Ovary (tissue), 9 donors: ENCODE results near the gene MAST4. TPM values are rescaled to one million over a fixed set of nuclear protein-coding genes. Genes with fewer than 3 reads are reported as not detected.

Source experiments
- DNase-seq, 5 donors: peaks; one replicate each; pipeline ENCODE4 v3.0.0-alpha.2; 2019 to 2020
- H3K27ac ChIP-seq, 2 donors: fragments of 200-600 bp; one replicate each; pipeline versions ENCODE4 v1.5.1 to v1.8.0; 2019 to 2022
- H3K27me3 ChIP-seq: fragments of 200-600 bp; one replicate; pipeline ENCODE4 v1.8.0; 2022
- H3K36me3 ChIP-seq: fragments of 200-600 bp; sonication (generic); one replicate; pipeline ENCODE4 v1.5.1; 2019
- H3K4me1 ChIP-seq: one replicate; pipeline ENCODE4 v1.8.1; 2013; ENCODE audit warnings: mild to moderate bottlenecking, moderate library complexity; ENCODE audit not compliant: insufficient read depth
- H3K4me3 ChIP-seq: fragments of 200-600 bp; sonication (generic); one replicate; pipeline ENCODE4 v1.5.1; 2017
- H3K9me3 ChIP-seq, 2 donors: fragments of 200-600 bp in 1 of 2; sonication (generic) in 1 of 2; one replicate each; pipeline versions ENCODE4 v1.5.1 to v1.8.1; 2013 to 2019; ENCODE audit warnings: mild to moderate bottlenecking in 1 of 2, moderate library complexity in 1 of 2
- EP300 ChIP-seq: sonication (generic); formaldehyde crosslinking; IDR thresholded peaks from one replicate; pipeline ENCODE4 v1.6.1; 2017; ENCODE audit warnings: antibody characterized with exemption
- POLR2A ChIP-seq: fragments of 450-650 bp; IDR thresholded peaks from one replicate; pipeline ENCODE4 v1.6.1; 2017; ENCODE audit warnings: antibody characterized with exemption, mild to moderate bottlenecking, moderate library complexity
- WGBS, 3 donors: extraction: QIAGEN DNeasy Blood & Tissue Kit in 1 of 3; methylation state at CpG; one replicate each; pipeline versions ENCODE4 v1.1.5 to v1.1.7; 2013 to 2017; 5-methylcytosine and 5-hydroxymethylcytosine counted together
- intact Hi-C, 4 donors: fragments of 100-400 bp; cut with DNase I; formaldehyde crosslinking; loops; one replicate each; pipeline versions ENCODE4 v1.11.0 to v1.15.1; 2022 to 2023
- polyA plus RNA-seq, 2 donors: library from polyadenylated mRNA; stranded (reverse); fragments of 200-250 nt in 1 of 2; fragments of 350-450 nt in 1 of 2; fragmentation: Illumina TruSeq in 1 of 2; extraction: RNeasy Lipid Tissue Mini Kit (QIAGEN cat#74804) in 1 of 2; gene quantifications; one replicate each; pipeline ENCODE4 v1.2.3, GENCODE V29; 2013 to 2014
- total RNA-seq, 7 donors: library from RNA; depleted of rRNA in 2 of 7; stranded (reverse); fragments of >200 nt in 2 of 7; fragmentation: NEBNext Ultra II Directional in 3 of 7; extraction: Animal tissue kit (Norgen Biotek cat#: 25700) in 3 of 7; gene quantifications; one replicate each; pipeline versions ENCODE4 v1.1.0 to v1.2.4, GENCODE V29; 2016 to 2023
- TF ChIP-seq, protein P1 (sequence below), 3 donors: fragments of 450-650 bp in 2 of 3; fragments of 200-600 bp in 1 of 3; IDR thresholded peaks; one replicate each; pipeline versions ENCODE4 v1.5.1 to v1.8.0; 2016 to 2022; ENCODE audit warnings: antibody characterized with exemption in 3 of 3, mild to moderate bottlenecking in 1 of 3
- donor health status: DM: no; HTN: no; CAD: no; lungs with moderate emphysema.
- donor health status: DM: no; HTN: no; CAD: no.
- donor health status: Bipolar disorder and iron deficiency.
- donor health status: DM: yes; HTN: yes; CAD: no.
- donor health status: DM: no; HTN: no; CAD: no.
- donor health status: DM: yes; HTN: yes; CAD: no.

Gene MAST4
- total and polyA plus RNA-seq, 9 donors = 11.6 to 86.3 (median 57.6) TPM

- no peak for DNase-seq
- Histone ChIP-seq H3K4me3 (no peak overlapping the region), H3K27me3 (no peaks in the 10 kb centered on the region), H3K27ac (no peak overlapping the region), H3K4me1 (no peaks in the 10 kb centered on the region), H3K36me3 (no peaks in the 10 kb centered on the region), H3K9me3 (no peaks in the 10 kb centered on the region)
- TF ChIP-seq EP300 = no peak
- TF ChIP-seq, protein P1, sequence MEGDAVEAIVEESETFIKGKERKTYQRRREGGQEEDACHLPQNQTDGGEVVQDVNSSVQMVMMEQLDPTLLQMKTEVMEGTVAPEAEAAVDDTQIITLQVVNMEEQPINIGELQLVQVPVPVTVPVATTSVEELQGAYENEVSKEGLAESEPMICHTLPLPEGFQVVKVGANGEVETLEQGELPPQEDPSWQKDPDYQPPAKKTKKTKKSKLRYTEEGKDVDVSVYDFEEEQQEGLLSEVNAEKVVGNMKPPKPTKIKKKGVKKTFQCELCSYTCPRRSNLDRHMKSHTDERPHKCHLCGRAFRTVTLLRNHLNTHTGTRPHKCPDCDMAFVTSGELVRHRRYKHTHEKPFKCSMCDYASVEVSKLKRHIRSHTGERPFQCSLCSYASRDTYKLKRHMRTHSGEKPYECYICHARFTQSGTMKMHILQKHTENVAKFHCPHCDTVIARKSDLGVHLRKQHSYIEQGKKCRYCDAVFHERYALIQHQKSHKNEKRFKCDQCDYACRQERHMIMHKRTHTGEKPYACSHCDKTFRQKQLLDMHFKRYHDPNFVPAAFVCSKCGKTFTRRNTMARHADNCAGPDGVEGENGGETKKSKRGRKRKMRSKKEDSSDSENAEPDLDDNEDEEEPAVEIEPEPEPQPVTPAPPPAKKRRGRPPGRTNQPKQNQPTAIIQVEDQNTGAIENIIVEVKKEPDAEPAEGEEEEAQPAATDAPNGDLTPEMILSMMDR (IDR thresholded peaks at IDR 0.05) = no peak
- no peak for TF ChIP-seq POLR2A
- 96 to 98% (median 97%) methylated on average over 2 of the region's 2 CpGs for WGBS, 3 donors
- intact Hi-C loops = no loop called here
These were observed 393.6 kb downstream of the MAST4 start for GRCh38 chr5:66989781-66990180.

GRCh38 chr5:66991746-66992145 lies 395.6 kb downstream of the MAST4 start:
- Histone ChIP-seq H3K27me3 (no peaks in the 10 kb centered on the region), H3K9me3 (no peaks in the 10 kb centered on the region), H3K36me3 (no peaks in the 10 kb centered on the region), H3K4me1 (no peaks in the 10 kb centered on the region), H3K4me3 (no peak overlapping the region), H3K27ac (no peak overlapping the region)
- no peak for DNase-seq
- intact Hi-C loops = no loop called here
- TF ChIP-seq EP300 (no peak), POLR2A (no peak)
- TF ChIP-seq, protein P1 (IDR thresholded peaks at IDR 0.05) = no peak
- WGBS, 3 donors = 10 to 17% (median 12%) methylated on average over 2 of the region's 2 CpGs

- 75 to 83% (median 80%) methylated on average over 4 of the region's 4 CpGs for WGBS, 3 donors
- no peak for DNase-seq
- intact Hi-C loops = no loop called here
- Histone ChIP-seq H3K9me3 (no peaks in the 10 kb centered on the region), H3K4me1 (no peaks in the 10 kb centered on the region), H3K36me3 (no peaks in the 10 kb centered on the region), H3K4me3 (no peak overlapping the region), H3K27ac (no peak overlapping the region), H3K27me3 (no peaks in the 10 kb centered on the region)
- TF ChIP-seq EP300 (no peak), POLR2A (no peak)
- TF ChIP-seq, protein P1 (IDR thresholded peaks at IDR 0.05) = no peak
These were observed 396.4 kb downstream of the MAST4 start for GRCh38 chr5:66992547-66992946.

DNA sequence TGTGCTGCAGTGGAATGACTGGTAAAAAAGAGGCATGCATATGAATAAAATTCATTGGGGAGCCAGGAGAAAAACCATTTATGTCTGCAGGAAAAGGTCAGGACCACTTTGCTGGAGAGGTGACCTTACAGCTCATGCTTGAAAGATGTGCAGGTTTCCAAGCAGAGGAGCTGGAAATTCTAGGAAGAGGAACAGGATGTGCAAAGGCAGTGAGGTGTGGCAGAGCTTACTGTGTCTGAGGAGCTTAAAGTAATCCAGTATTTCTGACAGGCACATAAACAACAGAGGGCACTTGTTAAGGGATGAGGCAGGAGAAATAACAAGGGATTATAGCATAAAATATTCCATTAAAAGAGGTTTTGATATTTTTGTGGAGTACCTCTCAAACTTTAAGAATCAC lies 397.3 kb downstream of the MAST4 start:
- Histone ChIP-seq H3K36me3 (no peaks in the 10 kb centered on the region), H3K27ac (no peak overlapping the region), H3K27me3 (no peaks in the 10 kb centered on the region), H3K4me3 (no peak overlapping the region), H3K4me1 (no peaks in the 10 kb centered on the region), H3K9me3 (no peaks in the 10 kb centered on the region)
- no peak for DNase-seq
- TF ChIP-seq, protein P1 (IDR thresholded peaks at IDR 0.05) = no peak
- TF ChIP-seq EP300 (no peak), POLR2A (no peak)
- intact Hi-C loops = no loop called here

DNA sequence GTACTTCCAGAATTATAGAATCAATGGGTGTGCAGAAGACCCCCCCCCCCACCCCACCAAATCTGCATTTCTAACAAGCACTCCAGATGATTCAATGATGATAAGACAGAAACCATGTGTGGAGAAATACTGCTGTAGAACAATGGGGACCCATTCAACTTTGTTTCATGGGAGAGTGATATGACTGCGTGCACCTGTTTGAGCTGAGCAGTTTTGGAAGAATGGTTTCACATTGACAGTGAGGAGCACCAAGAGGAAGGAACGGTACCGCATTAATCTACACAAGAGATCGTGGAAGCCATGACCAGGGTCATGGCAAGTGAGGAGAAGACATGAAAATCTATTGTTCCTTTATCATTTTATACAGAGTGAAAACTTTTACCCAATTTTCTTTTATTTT lies 397.7 kb downstream of the MAST4 start:
- TF ChIP-seq POLR2A (no peak), EP300 (no peak)
- TF ChIP-seq, protein P1 (IDR thresholded peaks at IDR 0.05) = no peak
- Histone ChIP-seq H3K4me1 (no peaks in the 10 kb centered on the region), H3K27me3 (no peaks in the 10 kb centered on the region), H3K27ac (no peak overlapping the region), H3K36me3 (no peaks in the 10 kb centered on the region), H3K4me3 (no peak overlapping the region), H3K9me3 (no peaks in the 10 kb centered on the region)
- 95 to 97% (median 96%) methylated on average over 4 of the region's 4 CpGs for WGBS, 3 donors
- intact Hi-C loops = no loop called here
- DNase-seq = no peak
